Stimulated activated CD4-positive, alpha-beta T cell treated with anti-CD3 and anti-CD28 coated beads, Interleukin-12 subunit alpha, Interleukin-12 subunit beta, amount 100 ng/mL, for 24 hours (primary cell): ENCODE measurements around the gene SCN3A.

Source experiments
- DNase-seq, 2 experiments: peaks; one replicate each; pipeline ENCODE4 v3.0.0-alpha.2; 2020; ENCODE audit warnings: low read depth in 2 of 2

The SCN3A gene

DNA sequence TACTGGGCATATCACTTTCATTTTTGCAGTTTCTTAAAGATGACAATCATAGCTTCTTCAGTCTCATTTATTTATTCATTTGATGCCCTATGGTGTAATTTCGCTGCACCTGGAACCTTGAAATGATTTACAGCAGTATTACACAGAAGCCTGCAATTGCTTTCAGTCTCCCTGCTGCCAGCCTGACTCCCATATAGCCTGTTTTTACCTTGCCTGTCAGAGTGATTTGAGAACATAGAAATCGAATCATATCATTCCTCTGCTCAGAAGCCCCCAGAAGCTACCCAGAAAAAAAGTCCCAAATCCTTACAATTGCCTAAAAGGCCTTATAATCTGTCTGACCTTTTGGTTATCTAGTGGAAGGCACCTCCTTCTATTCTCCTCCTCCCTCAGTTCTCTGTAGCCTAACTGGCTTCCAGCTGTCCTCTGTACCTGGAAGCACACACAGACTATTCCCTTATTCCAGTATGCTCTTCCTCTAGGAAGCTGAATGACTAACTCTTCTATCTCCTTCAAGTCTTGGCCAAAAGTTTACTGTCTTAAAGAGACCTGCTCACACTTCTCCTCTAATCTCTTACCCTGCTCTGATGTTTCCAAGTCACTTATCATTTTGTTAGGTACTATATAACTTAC lies 12.6 kb downstream of the SCN3A start:
- no peak for DNase-seq

DNA sequence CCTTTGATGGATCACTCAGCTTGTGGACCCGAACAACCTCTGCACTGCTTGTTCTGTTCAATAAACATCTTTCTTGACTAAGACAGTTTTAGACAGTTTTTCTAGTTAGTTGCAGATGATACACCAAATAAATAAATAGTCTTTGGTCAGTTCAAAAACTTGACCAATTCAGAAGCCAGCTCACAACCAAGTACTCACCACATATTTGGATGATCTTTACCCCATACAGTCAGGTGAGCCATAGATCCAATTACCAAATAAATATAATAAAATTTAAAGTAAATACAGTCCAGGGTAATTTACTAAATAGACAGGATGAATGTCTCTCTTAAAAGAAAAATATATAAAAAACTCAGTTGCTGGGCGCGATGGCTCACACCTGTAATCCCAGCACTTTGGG lies 18.2 kb downstream of the SCN3A start:
- no peak for DNase-seq

DNA sequence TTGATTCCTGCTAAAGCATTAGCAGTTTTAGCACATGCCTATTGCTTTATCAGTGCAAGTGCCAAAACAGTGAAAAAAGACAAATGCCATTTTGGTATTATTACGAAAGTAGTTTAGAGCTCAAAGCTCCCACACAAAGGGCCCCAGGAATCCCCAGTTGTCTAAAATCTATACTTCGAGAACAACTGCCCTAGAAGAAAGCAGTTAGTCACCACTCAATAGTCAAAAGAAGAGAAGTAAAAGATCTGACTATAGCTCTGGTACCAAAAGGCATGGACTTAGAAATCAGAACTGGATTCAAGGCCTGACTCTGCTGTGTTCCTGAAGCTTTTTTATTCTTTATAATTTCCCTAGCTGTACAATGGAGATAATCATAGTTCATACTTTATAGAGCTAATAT lies 21.8 kb downstream of the SCN3A start:
- DNase-seq: no peak

DNA sequence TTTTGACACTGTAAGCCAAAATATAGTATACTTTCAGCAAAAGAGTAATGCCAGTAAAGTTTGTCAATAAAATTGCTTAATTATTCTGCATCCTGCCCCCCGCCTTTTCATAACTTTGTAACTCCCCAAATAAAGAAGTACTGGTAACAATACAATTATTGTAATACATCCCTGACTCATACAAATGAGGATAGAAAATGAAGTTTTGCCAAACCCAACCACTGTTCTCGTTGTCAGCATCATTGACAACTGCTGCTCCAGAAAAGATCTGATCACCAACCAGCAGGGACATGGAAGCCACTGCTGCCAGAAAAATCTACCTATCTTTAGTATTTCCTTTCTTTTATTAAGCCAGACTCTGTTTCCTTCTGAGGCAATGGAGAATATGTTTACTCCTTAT lies 27.1 kb downstream of the SCN3A start:
- no peak for DNase-seq

DNA sequence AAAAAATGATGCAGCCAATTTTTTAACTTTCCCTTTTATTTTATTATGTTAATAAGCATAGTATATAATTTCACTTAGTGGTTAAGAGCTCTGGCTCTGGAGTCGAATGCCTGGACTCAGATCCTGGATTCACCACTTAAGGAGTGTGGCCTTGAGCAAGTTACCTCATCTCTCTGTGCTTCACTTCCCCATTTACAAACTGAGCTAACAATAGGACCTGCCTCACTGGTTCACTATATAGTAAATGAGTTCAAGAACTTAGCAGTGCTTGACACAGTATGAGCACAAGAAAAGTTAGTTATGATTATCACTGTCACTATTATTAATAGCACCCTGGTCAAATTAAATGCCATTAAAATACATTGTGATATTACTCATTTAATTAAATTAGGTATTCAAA lies 30.6 kb downstream of the SCN3A start:
- DNase-seq: no peak

DNA sequence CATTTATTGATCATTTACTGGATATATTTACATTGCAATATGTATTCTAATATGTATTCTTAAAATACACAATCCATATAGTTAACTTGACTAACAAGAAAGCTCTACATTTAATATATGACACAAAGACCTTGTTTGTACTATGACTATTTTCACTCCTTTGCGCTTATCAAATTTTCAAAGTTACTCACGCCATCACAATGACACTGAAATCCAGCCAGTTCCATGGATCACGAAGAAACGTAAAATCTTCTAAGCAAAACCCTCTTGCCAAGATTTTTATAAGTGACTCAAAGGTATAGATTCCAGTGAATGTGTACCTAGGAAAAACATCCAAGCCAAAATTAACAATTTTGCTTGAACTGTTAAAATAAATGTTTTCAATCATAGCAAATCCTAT lies 39.6 kb downstream of the SCN3A start:
- no peak for DNase-seq

DNA sequence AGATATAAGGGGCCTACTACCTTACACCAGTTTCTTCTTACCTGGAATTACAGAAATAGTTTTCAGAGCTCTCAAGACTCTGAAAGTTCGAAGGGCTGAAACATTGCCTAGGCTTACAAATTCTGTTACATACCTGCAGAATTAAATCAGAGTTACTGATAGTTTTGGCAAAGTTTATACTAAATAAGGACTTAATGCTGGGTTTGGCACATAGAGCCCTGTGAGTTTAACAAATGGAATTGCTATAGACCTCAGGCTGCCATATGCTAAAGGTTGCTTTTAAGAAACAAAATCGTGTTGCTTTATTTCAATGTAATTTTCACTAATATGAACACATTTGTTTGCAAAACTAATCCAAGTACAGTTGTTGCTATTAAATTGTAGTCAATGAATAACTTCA lies 40.1 kb downstream of the SCN3A start:
- DNase-seq: no peak

DNA sequence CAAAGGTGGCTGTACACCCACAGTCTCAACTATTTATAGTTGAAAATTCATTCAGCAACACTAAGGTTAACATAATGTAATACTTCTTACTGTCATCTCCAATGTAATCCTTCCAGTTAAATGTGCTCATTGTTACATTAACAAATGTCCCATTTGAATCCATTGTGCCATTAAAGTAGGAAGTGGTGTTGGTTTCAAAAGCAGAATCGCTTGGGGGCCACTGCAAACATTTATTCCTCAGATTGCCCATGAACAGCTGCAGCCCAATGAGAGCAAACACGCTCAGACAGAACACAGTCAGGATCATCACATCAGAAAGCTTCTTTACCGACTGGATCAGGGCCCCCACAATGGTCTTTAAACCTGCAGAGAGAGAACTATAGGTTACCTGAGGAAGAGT lies 41.4 kb downstream of the SCN3A start:
- no peak for DNase-seq

DNA sequence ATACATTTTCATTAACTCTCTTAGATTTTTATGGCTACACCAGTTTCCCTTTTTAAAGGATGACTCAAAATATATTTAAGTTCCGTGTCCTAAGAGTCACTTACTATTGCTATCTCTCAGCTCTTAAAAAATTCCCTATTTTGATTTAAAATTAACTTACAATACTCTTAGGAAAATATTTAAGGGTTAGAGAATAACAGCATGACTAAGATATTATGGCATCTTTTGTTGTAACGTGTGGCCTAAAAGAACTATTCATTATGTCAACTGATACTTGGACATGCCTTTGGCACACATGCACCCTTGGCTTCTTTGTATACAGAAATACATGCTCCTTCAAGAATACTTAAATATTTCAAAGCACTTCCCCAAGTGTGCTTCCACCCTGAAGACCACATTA lies 42.3 kb downstream of the SCN3A start:
- no peak for DNase-seq

DNA sequence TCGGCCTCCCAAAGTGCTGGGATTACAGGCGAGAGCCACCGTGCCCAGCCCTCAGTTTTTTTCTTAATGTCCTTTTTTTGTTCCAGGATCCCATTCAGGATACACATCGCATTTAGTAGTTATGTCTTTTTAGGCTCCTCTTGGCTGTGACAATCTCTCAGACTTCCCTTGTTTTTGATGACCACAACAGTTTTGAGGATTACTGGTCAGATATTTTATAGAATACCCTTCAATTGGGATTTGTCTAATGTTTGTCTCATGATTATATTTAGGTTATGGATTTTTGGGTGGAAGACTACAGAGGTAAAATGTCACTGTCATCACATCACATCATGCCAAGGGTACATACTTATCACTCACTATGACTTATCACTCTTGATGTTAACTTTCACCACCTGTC lies 46.7 kb downstream of the SCN3A start:
- DNase-seq: no peak

DNA sequence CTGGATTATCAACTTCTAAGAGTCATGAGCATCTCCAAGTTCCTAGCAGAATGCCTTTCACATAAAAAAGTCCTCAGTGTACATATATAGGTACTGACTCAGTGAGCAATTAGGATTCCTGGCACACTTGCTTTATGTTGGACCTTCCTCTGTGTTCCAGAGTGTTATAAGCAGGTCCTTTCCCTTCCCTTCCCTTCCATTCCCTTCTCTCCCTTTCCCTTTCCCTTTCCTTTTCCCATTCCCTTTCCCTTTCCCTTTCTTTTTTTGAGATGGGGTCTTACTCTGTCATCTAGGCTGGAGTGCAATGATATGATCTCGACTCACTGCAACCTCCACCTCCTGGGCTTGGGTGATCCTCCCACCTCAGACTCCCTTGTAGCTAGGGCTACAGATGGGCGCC lies 48.7 kb downstream of the SCN3A start:
- no peak for DNase-seq

DNA sequence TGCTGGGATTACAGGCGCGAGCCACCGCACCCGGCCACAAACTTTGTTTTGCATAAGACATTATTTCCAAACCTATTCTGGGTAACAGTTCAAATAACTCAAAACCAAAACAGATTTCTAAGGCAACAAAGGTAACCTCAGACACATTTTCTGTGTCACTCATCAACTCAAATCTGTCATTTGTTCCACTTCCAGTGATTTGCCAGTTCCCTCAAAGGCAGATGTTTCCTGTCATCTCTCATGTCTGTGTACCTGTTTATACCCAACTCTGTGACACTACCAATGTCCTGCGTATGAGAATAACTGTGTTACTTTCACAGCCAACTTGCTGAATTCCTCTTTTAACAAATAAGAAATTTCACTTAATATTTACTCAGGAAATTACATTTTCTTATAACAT lies 54.4 kb downstream of the SCN3A start:
- DNase-seq: no peak

DNA sequence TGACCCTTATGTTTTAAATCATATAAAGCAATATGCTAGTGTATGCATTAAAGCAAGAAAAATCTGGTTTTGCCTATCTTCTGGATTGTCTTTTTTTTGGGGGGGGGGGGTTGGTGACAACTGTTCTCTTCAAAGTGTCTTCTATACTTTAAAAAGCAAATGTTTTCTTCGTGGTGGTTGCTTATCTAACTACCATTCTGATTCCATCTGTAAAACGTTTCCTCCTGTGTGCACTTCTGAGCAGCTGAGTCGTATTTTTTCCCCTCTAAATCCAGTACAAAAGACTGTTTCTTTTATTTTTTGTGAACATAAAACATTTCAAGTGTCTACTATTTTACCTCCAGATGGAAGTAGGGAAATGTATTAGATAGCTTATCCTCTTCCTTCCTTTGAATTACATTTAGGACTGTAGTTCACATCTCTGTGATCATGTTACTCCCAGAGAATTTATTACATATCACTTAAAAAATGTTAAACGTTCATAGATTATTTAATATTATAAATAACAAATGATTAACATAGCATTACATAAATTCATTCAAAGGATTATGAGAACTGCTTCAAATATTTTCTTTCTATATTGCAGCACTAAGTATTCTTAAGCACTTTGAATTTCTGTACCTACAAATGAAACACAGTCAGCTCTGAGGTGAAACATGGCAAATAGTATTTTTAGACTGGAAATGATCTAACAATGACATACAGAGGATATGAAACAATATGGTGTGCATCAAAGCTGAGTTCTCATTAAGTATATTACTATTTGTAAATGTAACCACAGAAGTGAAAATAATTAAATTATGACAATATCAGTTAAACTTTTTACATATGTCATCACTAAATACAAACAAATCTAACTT lies 56.4 kb downstream of the SCN3A start:
- no peak for DNase-seq

DNA sequence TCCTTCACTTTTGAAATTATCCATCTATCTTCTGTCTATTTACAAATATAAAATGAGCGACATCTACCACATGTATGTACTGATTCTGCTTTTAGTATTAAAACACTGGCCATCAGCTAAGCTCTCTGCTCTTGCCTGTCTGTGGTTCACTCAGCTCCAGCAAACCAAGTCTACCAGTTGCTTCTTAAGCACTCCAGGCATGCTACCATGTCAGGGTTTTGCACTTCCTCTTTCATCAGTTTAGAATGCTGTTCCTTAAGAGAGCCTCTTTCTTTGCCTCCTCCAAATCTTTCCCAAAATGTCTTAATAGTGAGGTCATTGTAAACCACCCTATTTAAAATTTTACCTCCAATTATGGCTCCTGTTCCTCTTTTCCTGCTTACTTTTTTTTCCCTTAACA lies 59.5 kb downstream of the SCN3A start:
- no peak for DNase-seq

DNA sequence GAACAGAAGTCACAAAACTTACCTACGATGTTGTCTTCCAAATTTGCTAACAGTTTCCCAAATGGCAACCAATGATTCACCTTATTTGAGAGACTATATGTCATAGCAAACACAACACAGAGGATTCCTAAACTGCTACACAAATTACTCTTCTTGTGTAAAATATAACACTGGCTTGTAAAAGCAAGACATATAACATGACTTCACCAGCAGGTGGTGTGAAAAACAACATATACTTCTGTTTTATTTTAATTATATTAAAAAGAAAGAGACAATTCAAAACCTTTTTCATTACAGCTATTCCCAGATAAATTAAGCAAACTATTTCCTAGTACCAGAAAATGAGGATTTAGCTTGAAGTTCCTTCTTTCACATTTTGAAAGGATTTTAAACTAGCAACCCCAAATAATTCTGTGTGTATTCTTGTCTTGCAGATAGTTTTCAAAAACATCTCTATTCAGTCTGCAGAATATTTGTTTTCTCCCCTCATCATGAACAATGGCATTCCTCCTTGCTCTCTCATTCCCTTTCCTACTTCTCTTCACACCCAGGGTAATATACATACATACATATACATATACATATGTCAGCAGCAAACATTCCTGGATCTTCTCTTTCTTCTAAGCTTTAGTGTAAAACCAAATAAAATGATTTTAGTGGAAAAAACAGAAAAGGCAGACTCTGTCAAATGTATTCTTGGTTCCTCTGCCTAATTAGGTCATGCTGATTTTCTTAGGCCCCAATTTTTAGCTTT lies 62.1 kb downstream of the SCN3A start:
- no peak for DNase-seq

DNA sequence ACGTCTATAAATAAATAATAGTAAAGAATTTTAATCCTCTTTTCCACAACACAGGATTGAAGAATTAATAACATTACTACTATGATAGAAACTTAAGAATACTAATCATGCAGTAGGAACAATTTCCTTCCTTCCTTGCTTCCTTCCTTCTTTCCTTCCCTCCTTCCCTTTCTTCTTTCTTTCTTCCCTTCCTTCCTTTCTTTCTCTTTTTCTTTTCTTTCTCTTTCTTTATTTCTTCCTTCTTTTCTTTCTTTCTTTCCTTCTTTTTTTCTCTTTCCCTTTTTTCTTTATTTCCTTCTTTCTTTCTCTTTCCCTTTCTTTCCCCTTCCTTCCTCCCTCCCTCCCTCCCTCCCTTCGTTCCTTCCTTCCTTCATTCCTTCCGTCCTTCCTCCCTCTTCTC lies 77.6 kb downstream of the SCN3A start:
- DNase-seq: no peak

DNA sequence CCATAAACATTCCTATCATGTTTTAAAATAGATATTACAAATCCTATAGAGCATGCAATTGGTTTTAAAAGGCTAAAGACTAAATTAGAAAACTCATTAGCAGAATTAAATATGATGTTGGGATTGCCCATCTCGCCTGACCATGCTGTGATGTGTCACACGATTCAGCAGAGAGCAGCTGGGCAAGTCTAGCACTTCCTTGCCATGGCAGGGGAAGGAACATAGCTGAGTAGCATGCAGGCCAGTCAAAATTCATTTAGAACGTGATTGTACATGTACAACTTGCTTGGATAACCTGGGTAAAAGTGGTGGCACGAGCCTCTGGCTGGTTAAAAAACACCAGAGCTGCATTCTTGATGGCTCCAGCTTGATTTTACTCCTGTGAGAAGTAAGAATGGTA lies 81.3 kb downstream of the SCN3A start:
- DNase-seq: no peak

DNA sequence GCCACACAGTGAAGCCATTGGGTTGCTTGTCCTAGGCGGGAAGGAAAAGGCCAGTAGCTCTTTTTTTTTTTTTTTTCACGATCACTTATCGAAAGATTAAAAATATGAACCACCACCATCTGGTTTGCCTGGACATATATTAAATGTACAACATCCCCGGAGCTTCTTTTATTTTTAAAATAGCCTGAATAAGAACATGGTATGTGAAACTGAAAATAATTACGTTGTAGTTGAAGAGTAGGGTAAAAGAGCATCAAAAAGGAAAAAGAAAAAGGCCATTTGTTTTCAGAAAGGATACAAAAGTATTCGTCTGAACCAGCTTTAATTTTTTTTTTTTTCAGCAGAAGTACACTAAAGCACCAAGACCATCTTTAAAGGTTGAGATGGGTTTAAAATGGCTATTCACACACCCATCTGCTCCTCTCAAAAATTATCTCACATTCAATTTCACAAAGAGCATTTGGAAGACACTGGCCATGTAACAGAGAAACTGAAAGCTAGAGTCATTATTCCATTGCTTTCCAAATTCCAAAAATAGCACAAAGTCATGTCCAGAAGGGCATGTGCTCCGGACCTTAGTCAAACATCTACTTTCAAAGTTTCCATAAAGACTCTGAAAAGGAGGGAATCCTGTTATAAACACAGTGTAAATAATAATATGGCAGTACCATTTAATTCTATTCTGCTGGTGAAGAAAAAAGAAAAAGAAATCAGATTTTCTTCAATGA lies 82.9 kb downstream of the SCN3A start:
- DNase-seq: no peak

DNA sequence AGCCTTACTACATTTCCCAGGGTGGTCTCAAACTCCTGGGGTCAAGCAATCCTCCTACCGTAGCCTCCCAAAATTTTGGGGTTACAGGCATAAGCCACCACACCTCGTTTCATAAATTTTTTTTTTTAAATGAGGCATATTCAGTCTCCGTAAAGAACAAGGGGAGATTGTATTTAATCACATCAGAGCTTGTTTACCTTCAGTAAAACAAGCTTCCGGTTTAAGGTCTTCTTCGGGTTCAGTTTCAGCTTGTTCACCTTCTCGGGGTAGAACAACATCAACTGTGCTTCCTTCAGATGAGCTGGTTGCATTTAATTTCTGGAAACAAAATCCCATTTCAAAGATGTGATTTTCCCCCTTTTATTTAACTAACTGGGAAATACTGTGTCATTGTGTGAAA lies 88.6 kb downstream of the SCN3A start:
- DNase-seq: no peak

DNA sequence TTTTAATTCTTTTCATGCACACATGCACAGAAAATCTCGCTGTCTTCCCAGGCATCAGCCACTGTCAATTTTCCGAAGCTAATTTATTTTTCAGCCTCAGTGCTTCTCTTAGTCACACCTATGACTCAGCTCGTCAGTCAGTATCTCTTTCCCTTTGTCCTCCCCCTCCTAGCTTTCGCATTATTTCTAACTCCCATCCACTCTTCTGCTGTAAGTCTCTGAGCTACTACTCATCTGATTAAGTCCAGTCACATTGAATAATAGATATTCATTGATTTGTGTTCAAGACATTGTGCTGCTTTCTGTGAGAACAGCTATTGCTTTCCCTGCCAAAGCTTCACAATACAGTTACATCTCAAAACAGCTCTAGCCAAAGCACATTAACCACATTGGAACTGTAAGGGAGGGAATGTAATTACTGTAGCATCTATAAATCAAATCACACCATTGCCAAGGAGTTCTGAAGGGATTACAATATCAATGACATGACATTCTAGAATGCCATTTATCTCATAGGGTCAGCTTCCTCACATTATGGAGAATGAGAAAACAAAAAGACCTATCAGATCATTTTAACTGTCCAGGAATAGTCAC lies 89.4 kb downstream of the SCN3A start:
- DNase-seq: no peak

DNA sequence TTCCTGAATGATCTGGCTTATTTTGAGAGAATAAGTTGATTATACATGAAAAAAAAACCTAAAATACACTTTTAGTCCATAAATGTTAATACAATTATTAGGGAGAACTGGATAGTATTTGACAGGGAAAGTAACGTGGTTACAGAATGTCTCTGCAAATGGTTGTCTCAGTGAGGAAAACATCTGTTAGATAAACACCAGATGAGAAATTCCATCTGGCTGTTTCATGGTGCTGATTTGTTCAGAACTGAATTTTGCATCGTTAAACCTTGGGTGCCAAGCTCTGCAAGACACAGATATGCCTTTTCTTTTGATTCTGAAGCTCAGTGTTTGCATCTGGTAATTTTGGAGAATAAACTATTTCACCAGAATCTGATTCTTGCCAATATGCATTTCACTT lies 90.4 kb downstream of the SCN3A start:
- DNase-seq: no peak

DNA sequence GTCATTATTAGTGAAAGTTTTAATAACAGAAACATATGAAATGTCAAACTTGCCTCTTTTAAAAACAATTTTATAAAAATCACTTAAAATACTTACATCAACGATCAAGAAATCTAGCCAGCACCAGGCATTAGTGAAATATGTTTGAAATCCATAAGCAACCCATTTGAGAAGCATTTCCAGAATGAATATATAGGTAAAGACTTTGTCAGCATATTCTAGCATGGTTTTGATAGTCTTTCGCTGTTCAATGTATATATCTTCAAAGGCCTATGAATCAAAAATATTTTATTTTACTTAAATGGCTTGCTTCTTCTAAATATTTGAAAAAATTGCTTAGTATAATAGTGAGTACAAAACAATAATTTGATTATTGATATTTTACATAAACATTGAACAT lies 91.1 kb downstream of the SCN3A start:
- no peak for DNase-seq
